GM21360 (cell line): ENCODE measurements around the gene WNK1.
"Not testable (repeated sequence)": the region's sequence is repeated elsewhere in the genome, so short reads cannot be mapped to it uniquely, and the experiment has no call there.

Source experiments
- ATAC-seq: cut with Tn5 transposase; IDR thresholded peaks from one replicate; pipeline ENCODE4 v1.9.1; 2021; ENCODE audit warnings: mild to moderate bottlenecking, moderate library complexity; ENCODE audit not compliant: unreplicated experiment

The WNK1 gene

GRCh38 chr12:906062-906585 lies 153.7 kb downstream of the WNK1 start:
- ATAC-seq, result no peak

- no peak for ATAC-seq
These were observed 155.2 kb downstream of the WNK1 start for GRCh38 chr12:907413-908185.

- ATAC-seq, result no peak
These were observed 157.5 kb downstream of the WNK1 start for GRCh38 chr12:909861-910260.

GRCh38 chr12:910416-910815 lies 158.0 kb downstream of the WNK1 start:
- ATAC-seq, result no peak

- ATAC-seq, result no peak
These were observed 158.9 kb downstream of the WNK1 start for GRCh38 chr12:911191-911826.

GRCh38 chr12:912466-913235 lies 160.3 kb downstream of the WNK1 start:
- no peak for ATAC-seq

GRCh38 chr12:913919-914698 lies 161.7 kb downstream of the WNK1 start:
- ATAC-seq, result no peak

GRCh38 chr12:915090-915489 lies 162.7 kb downstream of the WNK1 start:
- ATAC-seq, result no peak

GRCh38 chr12:916240-916639 lies 163.9 kb downstream of the WNK1 start:
- no peak for ATAC-seq

- ATAC-seq, result no peak
These were observed 164.5 kb downstream of the WNK1 start for GRCh38 chr12:916712-917445.

GRCh38 chr12:920676-921075 lies 168.3 kb downstream of the WNK1 start:
- ATAC-seq, result no peak

- ATAC-seq, result no peak
These were observed 169.9 kb downstream of the WNK1 start for GRCh38 chr12:922285-922684.

- no peak for ATAC-seq
These were observed 174.3 kb downstream of the WNK1 start for GRCh38 chr12:926641-927040.

- ATAC-seq, result no peak
These were observed 178.7 kb downstream of the WNK1 start for GRCh38 chr12:931060-931459.

GRCh38 chr12:931591-931990 lies 179.2 kb downstream of the WNK1 start:
- no peak for ATAC-seq

GRCh38 chr12:935891-936290 lies 183.5 kb downstream of the WNK1 start:
- not testable (repeated sequence) for ATAC-seq

GRCh38 chr12:936377-937345 lies 184.3 kb downstream of the WNK1 start:
- ATAC-seq, result no peak

- no peak for ATAC-seq
These were observed 186.4 kb downstream of the WNK1 start for GRCh38 chr12:938810-939209.

- ATAC-seq, result no peak
These were observed 190.7 kb downstream of the WNK1 start for GRCh38 chr12:943051-943450.
